NB4 (cell line): Measurements from ENCODE around the gene ARL16.

ENCODE experiments used
- DNase-seq: peaks from one replicate; pipeline ENCODE4 v3.0.0; 2010; ENCODE audit warnings: low read depth
- H3K4me3 ChIP-seq: one replicate; pipeline ENCODE4 v1.5.1; 2011; ENCODE audit warnings: mild to moderate bottlenecking, low read depth, low read length, moderate library complexity
- MYC ChIP-seq: IDR thresholded peaks from 2 replicates; pipeline ENCODE4 v1.6.1; 2011; ENCODE audit warnings: low read depth, low read length
- POLR2A ChIP-seq: IDR thresholded peaks from 2 replicates; pipeline ENCODE4 v1.6.1; 2011; ENCODE audit warnings: mild to moderate bottlenecking; ENCODE audit not compliant: insufficient read length; ENCODE audit errors: extremely low read depth
- TF ChIP-seq, protein P1 (sequence below): IDR thresholded peaks from 2 replicates; pipeline ENCODE4 v1.6.1; 2011; ENCODE audit warnings: low read depth, low read length
- TF ChIP-seq, protein P2 (sequence below): IDR thresholded peaks from one replicate; pipeline ENCODE4 v1.5.1; 2012; ENCODE audit warnings: low read depth, low read length

ARL16 gene

DNA sequence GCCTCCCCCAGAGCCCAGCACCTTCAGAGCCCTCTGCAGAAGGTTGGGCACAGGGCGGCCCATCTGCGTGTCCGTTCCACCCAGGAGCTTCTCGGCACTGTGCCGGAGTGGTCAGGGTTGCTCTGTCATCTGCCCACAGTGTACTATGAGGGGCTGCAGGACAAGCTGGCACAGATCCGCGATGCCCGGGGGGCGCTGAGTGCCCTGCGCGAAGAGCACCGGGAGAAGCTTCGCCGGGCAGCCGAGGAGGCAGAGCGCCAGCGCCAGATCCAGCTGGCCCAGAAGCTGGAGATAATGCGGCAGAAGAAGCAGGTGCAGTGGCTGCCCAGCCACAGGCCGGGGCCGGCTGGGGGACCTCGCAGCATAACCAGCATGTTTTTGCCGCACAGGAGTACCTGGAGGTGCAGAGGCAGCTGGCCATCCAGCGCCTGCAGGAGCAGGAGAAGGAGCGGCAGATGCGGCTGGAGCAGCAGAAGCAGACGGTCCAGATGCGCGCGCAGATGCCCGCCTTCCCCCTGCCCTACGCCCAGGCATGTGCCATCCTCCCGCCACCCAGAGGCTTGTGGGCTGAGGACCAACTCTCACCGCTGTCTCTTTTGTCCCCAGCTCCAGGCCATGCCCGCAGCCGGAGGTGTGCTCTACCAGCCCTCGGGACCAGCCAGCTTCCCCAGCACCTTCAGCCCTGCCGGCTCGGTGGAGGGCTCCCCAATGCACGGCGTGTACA, 12.8 kb upstream of the ARL16 start:
- no peak overlapping the region for H3K4me3 ChIP-seq
- no peak for DNase-seq
- TF ChIP-seq MYC, result no peak
- TF ChIP-seq POLR2A, result no peak
- TF ChIP-seq, protein P1, sequence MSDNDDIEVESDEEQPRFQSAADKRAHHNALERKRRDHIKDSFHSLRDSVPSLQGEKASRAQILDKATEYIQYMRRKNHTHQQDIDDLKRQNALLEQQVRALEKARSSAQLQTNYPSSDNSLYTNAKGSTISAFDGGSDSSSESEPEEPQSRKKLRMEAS, result no peak
- TF ChIP-seq, protein P2, sequence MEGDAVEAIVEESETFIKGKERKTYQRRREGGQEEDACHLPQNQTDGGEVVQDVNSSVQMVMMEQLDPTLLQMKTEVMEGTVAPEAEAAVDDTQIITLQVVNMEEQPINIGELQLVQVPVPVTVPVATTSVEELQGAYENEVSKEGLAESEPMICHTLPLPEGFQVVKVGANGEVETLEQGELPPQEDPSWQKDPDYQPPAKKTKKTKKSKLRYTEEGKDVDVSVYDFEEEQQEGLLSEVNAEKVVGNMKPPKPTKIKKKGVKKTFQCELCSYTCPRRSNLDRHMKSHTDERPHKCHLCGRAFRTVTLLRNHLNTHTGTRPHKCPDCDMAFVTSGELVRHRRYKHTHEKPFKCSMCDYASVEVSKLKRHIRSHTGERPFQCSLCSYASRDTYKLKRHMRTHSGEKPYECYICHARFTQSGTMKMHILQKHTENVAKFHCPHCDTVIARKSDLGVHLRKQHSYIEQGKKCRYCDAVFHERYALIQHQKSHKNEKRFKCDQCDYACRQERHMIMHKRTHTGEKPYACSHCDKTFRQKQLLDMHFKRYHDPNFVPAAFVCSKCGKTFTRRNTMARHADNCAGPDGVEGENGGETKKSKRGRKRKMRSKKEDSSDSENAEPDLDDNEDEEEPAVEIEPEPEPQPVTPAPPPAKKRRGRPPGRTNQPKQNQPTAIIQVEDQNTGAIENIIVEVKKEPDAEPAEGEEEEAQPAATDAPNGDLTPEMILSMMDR, result no peak

DNA sequence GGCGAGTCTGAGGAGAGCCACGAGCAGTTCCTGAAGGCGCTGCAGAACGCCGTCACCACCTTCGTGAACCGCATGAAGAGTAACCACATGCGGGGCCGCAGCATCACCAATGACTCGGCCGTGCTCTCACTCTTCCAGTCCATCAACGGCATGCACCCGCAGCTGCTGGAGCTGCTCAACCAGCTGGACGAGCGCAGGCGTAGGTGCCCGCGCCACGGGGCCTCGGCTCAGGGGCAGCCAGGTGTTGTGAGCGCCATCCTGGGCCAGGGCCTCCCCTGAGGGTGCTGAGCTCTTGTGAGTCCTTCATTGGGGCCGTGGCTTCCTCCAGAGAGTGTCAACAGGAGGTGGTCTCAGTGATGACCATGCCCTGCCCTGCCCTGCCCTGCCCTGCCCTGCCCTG, 12.2 kb upstream of the ARL16 start:
- DNase-seq, result no peak
- H3K4me3 ChIP-seq, result no peak overlapping the region
- TF ChIP-seq MYC (no peak), POLR2A (no peak)
- TF ChIP-seq, protein P2, result no peak
- TF ChIP-seq, protein P1, result no peak

DNA sequence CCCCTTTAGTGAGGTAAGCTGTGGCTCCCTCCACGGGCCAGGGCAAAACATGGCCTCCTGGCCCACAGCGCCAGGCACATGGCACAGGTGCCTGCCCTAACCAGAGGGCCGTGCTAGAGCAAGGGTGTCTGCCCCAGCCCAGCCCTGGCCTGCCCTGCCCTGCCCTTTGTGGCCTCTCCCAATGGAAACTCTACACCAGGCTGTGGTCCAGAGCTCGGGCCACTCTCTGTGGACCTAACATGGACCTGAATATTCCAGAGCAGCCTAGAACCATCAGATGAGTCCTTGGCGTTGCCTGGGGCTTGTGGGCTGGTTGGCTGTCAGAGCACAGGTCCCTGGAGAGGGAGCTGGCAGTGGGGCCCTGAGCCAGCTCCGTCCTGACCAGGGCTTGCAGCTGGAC, 11.6 kb upstream of the ARL16 start:
- H3K4me3 ChIP-seq, result no peak overlapping the region
- DNase-seq, result no peak
- TF ChIP-seq POLR2A (no peak), MYC (no peak)
- TF ChIP-seq, protein P2, result no peak
- TF ChIP-seq, protein P1, result no peak

DNA sequence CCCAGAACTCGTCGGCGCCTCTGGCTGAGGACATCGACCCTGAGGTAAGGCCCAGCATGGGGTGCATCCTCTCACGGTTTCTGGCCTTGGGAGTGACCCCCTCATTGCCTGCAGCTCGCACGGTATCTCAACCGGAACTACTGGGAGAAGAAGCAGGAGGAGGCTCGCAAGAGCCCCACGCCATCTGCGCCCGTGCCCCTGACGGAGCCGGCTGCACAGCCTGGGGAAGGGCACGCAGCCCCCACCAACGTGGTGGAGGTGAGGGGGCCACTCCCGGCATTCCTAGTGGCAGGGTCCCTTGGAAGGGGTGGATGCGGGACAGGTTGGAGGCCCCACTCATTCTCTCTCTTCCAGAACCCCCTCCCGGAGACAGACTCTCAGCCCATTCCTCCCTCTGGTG, 11.2 kb upstream of the ARL16 start:
- TF ChIP-seq POLR2A, result no peak
- TF ChIP-seq, protein P2, result no peak
- no peak for TF ChIP-seq MYC
- TF ChIP-seq, protein P1, result no peak
- DNase-seq, result no peak
- H3K4me3 ChIP-seq, result no peak overlapping the region

DNA sequence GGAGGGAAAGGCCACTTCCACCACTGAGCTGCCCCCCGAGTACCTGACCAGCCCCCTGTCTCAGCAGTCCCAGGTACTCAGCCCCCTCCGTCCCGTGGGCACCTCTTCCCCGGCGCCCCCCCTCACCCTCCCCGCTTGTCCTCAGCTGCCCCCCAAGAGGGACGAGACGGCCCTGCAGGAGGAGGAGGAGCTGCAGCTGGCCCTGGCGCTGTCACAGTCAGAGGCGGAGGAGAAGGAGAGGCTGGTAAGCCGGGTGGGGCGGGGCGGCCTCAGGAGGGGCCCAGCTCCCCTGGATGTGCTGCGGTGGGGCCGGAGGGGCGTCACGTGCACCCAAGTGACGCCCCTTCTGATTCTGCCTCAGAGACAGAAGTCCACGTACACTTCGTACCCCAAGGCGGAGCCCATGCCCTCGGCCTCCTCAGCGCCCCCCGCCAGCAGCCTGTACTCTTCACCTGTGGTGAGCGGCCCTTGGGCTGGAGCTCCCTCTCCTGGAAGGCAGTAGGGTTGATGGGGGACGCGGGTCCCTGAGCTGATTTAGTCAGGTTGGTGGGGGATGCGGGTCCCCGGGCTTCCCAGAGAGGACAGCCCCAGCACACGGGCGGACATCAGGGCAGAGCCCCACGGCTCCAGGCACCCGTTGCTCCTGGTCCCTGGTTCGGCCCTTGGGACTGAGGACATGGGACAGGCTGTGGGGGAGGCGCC, 10.1 kb upstream of the ARL16 start:
- TF ChIP-seq MYC (no peak), POLR2A (no peak)
- TF ChIP-seq, protein P2, result no peak
- TF ChIP-seq, protein P1, result no peak
- no peak overlapping the region for H3K4me3 ChIP-seq
- DNase-seq, result no peak
